Measurements from ENCODE around the gene RASAL2. TPM values are rescaled to one million over a fixed set of nuclear protein-coding genes. Genes with fewer than 3 reads are reported as not detected.

The RASAL2 gene
- total and polyA plus RNA-seq, 9 of the 15 experiments (the other 6 are each of a cell fraction or from before 2014, with no cell fraction given): 0.13 to 1.0 (median 0.62) TPM

GRCh38 chr1:178093494-178093950 lies 382 bp upstream of the RASAL2 start (continued):
- TF ChIP-seq, protein P1, sequence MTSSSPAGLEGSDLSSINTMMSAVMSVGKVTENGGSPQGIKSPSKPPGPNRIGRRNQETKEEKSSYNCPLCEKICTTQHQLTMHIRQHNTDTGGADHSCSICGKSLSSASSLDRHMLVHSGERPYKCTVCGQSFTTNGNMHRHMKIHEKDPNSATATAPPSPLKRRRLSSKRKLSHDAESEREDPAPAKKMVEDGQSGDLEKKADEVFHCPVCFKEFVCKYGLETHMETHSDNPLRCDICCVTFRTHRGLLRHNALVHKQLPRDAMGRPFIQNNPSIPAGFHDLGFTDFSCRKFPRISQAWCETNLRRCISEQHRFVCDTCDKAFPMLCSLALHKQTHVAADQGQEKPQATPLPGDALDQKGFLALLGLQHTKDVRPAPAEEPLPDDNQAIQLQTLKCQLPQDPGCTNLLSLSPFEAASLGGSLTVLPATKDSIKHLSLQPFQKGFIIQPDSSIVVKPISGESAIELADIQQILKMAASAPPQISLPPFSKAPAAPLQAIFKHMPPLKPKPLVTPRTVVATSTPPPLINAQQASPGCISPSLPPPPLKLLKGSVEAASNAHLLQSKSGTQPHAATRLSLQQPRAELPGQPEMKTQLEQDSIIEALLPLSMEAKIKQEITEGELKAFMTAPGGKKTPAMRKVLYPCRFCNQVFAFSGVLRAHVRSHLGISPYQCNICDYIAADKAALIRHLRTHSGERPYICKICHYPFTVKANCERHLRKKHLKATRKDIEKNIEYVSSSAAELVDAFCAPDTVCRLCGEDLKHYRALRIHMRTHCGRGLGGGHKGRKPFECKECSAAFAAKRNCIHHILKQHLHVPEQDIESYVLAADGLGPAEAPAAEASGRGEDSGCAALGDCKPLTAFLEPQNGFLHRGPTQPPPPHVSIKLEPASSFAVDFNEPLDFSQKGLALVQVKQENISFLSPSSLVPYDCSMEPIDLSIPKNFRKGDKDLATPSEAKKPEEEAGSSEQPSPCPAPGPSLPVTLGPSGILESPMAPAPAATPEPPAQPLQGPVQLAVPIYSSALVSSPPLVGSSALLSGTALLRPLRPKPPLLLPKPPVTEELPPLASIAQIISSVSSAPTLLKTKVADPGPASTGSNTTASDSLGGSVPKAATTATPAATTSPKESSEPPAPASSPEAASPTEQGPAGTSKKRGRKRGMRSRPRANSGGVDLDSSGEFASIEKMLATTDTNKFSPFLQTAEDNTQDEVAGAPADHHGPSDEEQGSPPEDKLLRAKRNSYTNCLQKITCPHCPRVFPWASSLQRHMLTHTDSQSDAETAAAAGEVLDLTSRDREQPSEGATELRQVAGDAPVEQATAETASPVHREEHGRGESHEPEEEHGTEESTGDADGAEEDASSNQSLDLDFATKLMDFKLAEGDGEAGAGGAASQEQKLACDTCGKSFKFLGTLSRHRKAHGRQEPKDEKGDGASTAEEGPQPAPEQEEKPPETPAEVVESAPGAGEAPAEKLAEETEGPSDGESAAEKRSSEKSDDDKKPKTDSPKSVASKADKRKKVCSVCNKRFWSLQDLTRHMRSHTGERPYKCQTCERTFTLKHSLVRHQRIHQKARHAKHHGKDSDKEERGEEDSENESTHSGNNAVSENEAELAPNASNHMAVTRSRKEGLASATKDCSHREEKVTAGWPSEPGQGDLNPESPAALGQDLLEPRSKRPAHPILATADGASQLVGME (CRISPR knock-in tag; IDR thresholded peaks at IDR 0.05): no peak
- TF ChIP-seq HEY1 (CRISPR knock-in tag; IDR thresholded peaks at IDR 0.05; ENCODE audit: borderline replicate concordance) (no peak), KAT8 (IDR thresholded peaks at IDR 0.05; ENCODE audit: low read depth) (no peak), TCF7 (IDR thresholded peaks at IDR 0.05; ENCODE audit: borderline replicate concordance) (no peak), ZEB2 (IDR thresholded peaks at IDR 0.05) (no peak), TAF15 (IDR thresholded peaks at IDR 0.05; ENCODE audit: low read depth, low read length) (no peak), POLR2B (IDR thresholded peaks at IDR 0.05; ENCODE audit: low read depth, partially characterized antibody) (no peak), HNRNPUL1 (IDR thresholded peaks at IDR 0.05; ENCODE audit: low read length) (no peak), SP1 (CRISPR knock-in tag; IDR thresholded peaks at IDR 0.05) (peak; percentile 51; the same call in 1 of the 2 replicates), HDAC3 (IDR thresholded peaks at IDR 0.05; ENCODE audit: borderline replicate concordance, partially characterized antibody) (no peak), RBM39 (optimal IDR thresholded peaks at IDR 0.05; ENCODE audit: low read depth, low read length) (no peak), GTF2A2 (tag; IDR thresholded peaks at IDR 0.05) (no peak), ZC3H8 (IDR thresholded peaks at IDR 0.05) (no peak), ZNF764 (CRISPR knock-in tag; IDR thresholded peaks at IDR 0.05; ENCODE audit: low read depth) (no peak), MBD1 (CRISPR knock-in tag; IDR thresholded peaks at IDR 0.05) (no peak), TCF3 (CRISPR knock-in tag; IDR thresholded peaks at IDR 0.05) (0 out of 2 replicates have a peak, but pooled peaks have one; percentile 24), ZNF165 (CRISPR knock-in tag; IDR thresholded peaks at IDR 0.05; ENCODE audit: borderline replicate concordance) (no peak), FOXM1 (IDR thresholded peaks at IDR 0.05; ENCODE audit: low read depth) (no peak), FOXM1 (CRISPR knock-in tag; IDR thresholded peaks at IDR 0.05; ENCODE audit: low read depth) (peak; percentile 94; the same call in 1 of the 2 replicates), MED1 (CRISPR knock-in tag; IDR thresholded peaks at IDR 0.05; ENCODE audit: borderline replicate concordance) (no peak), ZBED1 (IDR thresholded peaks at IDR 0.05) (no peak), MTA2 (IDR thresholded peaks at IDR 0.05; ENCODE audit: low read depth) (no peak)
- TF ChIP-seq, protein P2, sequence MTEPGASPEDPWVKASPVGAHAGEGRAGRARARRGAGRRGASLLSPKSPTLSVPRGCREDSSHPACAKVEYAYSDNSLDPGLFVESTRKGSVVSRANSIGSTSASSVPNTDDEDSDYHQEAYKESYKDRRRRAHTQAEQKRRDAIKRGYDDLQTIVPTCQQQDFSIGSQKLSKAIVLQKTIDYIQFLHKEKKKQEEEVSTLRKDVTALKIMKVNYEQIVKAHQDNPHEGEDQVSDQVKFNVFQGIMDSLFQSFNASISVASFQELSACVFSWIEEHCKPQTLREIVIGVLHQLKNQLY (CRISPR knock-in tag; conservative IDR thresholded peaks at IDR 0.05): no peak

All from K562 (cell line).